ENCODE data around the gene NAA80. TPM values are rescaled to one million over a fixed set of nuclear protein-coding genes. Genes with fewer than 3 reads are reported as not detected.

The NAA80 gene
- total and polyA plus RNA-seq, 2 of the 13 experiments (the other 11 are each of a cell fraction or from before 2014, with no cell fraction given), result 3.4 to 8.7 TPM

- TF ChIP-seq ZNF513 (CRISPR knock-in tag; conservative IDR thresholded peaks at IDR 0.05) (no peak), SYNCRIP (IDR thresholded peaks at IDR 0.05; ENCODE audit: insufficient read depth, low read depth, low read length) (no peak), ARID4A (CRISPR knock-in tag; IDR thresholded peaks at IDR 0.05; ENCODE audit: borderline replicate concordance) (peak; percentile 79), YY1 (IDR thresholded peaks at IDR 0.05; ENCODE audit: insufficient read depth, insufficient replicate concordance, low read depth, low read length) (no peak), ZBTB2 (CRISPR knock-in tag; IDR thresholded peaks at IDR 0.05; ENCODE audit: low read depth) (peak; percentile 65), DRAP1 (CRISPR knock-in tag; IDR thresholded peaks at IDR 0.05) (no peak; the same call in 1 of the 2 replicates), TCF12 (IDR thresholded peaks at IDR 0.05) (no peak), TCF12 (CRISPR knock-in tag; IDR thresholded peaks at IDR 0.05) (no peak), RAD51 (IDR thresholded peaks at IDR 0.05; ENCODE audit: borderline replicate concordance) (no peak), MXD3 (CRISPR knock-in tag; IDR thresholded peaks at IDR 0.05) (no peak; the same call in 1 of the 2 replicates), BATF2 (CRISPR knock-in tag; IDR thresholded peaks at IDR 0.05) (0 out of 2 replicates have a peak, but pooled peaks have one; percentile 72), ZFP91 (CRISPR knock-in tag; IDR thresholded peaks at IDR 0.05; ENCODE audit: borderline replicate concordance) (peak; percentile 93), RBM39 (IDR thresholded peaks at IDR 0.05; ENCODE audit: low read depth, low read length, poor library complexity, severe bottlenecking) (no peak), SP2 (CRISPR knock-in tag; IDR thresholded peaks at IDR 0.05) (no peak; the same call in 1 of the 2 replicates), JUNB (CRISPR knock-in tag; IDR thresholded peaks at IDR 0.05; ENCODE audit: borderline replicate concordance) (no peak), ZNF382 (CRISPR knock-in tag; IDR thresholded peaks at IDR 0.05; ENCODE audit: borderline replicate concordance) (no peak), ZNF326 (CRISPR knock-in tag; IDR thresholded peaks at IDR 0.05; ENCODE audit: borderline replicate concordance) (peak; percentile 39; the same call in 1 of the 2 replicates)
Measured at GRCh38 chr3:50298836-50299637, at the start of gene NAA80, which contains the start of gene HYAL3 (continued).
